Fibroblast of skin of scalp (primary cell): ENCODE results near the gene BHLHE23.

Experiments used
- DNase-seq: peaks from one replicate; pipeline ENCODE4 v3.0.0-alpha.2; 2013

The BHLHE23 gene

DNA sequence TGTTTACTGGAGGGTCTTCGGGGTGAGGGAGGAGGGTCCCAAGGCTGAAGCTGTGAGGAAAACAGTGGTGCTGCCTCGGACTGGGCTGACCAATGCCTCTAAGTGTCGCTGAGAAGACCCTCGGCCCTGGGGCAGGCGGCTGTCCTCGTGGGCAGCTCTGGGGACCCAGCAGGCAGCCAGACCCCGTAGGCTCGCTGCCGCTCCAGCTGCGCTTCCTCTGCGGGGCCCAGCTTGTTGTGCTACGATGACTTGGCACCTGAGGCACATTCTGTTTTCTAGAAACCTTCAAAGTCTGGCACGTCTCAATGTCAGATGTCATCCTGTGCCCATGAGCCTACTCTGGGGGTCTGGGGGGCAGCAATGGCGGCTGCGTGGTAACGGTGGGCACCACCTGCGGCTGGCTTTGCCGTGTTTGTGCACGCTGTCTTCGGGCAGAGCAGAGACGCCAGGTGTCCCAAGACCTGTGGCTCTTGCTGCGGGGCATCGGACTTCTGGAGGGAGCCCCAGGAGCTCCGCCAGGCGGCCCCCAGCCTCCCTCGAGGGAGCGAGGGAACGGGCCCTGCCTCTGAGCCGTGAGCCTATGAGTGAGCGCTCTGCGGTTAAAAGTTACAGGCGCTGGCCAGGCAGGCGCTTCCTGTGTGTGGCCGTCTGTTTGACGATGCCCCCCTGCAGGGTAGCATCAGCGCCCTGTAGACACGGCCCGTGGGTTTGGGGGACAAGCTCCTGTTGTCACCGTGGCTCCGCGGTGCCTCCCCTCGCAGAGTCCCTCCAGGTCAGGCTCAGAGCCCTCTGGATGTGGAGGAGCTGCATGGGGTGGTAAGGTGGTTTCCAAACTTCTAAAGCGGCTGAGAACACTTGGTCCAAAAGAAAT lies 47.4 kb downstream of the BHLHE23 start:
- no peak for DNase-seq

DNA sequence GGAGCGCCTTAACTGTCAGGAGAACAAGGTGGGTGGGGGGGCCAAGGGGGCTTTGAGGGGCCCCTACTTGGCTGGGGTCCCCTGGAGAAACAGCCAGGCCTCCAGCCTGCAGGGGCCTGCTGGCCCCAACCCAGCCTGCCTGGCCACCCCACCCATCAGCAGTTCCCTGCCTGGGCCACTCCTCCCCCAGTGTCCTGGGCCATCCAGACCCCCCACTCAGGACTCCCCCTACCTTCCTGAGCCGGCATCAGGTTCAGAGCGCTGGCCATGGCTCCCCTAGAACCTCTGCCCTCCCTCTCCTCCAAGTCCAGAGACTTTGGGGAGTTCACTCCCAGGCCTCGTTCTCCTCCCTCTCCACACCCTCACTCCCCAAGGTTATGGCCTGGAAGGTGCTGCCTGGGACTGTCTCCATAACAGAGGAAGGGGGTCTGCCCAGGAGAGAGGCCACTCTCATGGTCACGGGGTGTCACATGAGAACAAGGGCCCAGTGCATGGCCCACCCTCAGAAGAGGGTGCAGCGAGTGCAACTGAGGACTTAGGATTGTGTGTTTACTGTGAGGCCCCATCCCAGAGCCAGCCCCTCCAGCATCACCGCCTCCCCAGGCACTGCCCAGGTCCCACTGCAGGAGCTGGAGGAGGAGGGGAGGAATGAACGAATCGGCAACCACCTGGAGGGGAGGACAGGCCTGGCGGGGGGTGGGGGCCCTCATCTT lies 48.2 kb downstream of the BHLHE23 start:
- no peak for DNase-seq

DNA sequence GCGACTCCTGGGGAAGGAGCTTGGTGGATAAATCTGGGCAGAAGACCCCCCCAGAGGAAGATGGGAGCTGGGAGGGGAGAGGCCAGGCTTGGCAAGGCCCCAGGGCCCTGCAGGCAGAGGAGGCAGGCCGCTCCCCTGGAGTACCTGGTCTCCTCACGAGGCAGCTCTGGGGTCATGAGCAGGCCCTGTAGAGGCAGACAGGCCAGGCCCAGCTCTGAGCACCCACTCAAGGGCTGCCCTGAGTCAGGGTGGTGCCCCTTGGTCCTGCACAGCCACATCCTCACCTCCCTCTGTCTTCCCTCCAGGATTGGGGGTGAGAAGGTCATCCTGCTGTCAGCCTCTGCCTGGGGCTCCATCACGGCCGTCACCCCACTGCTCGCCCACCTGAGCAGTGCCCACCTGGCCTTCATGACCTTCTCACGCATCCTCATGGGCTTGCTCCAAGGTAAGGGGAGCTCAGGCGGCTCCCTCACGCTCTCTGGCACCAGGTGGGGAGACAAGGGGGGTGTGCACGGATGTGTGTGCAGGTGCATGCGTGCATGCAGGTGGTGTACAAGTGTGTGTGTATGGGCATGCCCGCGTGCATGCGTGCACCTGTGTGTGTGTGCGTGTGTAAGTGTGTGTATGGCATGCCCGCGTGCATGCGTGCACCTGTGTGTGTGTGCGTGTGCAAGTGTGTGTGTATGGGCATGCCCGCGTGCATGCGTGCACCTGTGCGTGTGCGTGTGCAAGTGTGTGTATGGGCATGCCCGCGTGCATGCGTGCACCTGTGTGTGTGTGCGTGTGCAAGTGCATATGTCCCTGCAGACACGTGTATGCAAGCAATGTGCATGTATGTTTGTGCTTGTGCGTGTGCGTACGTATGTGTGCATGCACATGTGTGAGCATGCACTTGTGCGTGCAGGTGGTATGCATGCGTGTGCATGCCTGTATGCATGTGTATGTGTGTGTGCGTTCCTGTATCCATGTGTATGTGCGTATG lies 49.3 kb downstream of the BHLHE23 start:
- DNase-seq, result no peak

DNA sequence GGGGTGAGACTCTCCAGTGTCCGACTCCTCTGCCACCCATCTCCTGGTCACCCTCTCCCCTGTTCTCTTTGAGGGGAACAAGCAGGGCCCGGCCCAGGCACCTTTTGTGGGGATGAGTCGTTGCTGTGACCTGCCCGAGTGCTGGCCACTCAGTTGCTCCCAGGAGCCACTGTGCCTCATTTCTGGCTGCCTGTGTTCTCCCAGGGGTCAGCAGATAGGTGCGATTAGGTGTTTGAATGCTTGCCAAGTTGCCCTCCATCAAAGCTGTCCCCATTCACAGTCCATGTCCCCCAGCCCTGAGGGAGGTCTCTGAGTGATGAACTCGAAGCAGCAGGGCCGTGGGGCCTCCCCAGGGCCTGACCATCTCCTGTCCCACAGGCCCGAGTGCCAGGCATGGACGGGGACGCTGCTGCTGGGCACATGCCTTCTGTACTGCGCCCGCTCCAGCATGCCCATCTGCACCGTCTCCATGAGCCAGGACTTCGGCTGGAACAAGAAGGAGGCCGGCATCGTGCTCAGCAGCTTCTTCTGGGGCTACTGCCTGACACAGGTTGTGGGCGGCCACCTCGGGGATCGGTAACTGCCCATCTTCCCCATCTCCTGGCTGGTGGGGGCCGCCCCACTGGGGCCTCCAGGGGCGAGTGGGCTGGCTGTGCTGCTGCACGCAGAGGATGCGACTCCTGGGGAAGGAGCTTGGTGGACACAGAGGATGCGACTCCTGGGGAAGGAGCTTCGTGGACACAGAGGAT lies 50.2 kb downstream of the BHLHE23 start:
- DNase-seq, result no peak
